ENCODE results near the gene CD300LF. TPM values are rescaled to one million over a fixed set of nuclear protein-coding genes. Genes with fewer than 3 reads are reported as not detected.

The CD300LF gene
- total and polyA plus RNA-seq, 4 donors = 0.53 to 1.5 (median 0.82) TPM

DNA sequence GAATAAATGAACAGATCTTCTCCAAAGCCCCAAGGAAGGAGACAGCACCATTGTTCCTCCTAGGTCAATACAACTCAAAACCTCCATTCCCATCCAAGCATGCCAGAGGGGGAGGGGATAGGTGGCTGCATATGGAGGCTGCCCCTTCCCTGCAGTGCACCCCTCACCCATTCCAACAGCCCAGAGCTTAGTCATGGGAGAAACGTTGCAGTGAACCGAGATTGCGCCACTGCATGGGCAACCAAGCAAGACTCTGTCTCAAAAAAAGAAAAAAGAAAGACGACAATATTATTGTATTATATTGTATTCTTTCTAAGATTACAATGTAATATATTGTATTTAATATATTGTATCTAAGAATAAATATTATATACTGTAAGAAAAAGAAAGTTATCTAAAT is 52.8 kb downstream of the CD300LF start:
- no peak for DNase-seq (ENCODE audit: low read depth in 4 of 6, low spot score in 6 of 6)
- no CpG with 5 or more reads among the region's 4 CpGs for WGBS (ENCODE audit: insufficient coverage)
- Histone ChIP-seq H3K4me3 (ENCODE audit: low read depth, low read length) (no peak overlapping the region), H3K9me3 (ENCODE audit: control insufficient read depth, insufficient read depth, low read length) (no peaks in the 10 kb centered on the region), H3K36me3 (ENCODE audit: control insufficient read depth, insufficient read depth, low read length) (no peaks in the 10 kb centered on the region), H3K4me1 (ENCODE audit: control insufficient read depth, insufficient read depth, low read length) (no peaks in the 10 kb centered on the region), H3K27ac (ENCODE audit: low read depth, low read length) (no peak overlapping the region), H3K27me3 (ENCODE audit: control insufficient read depth, insufficient read depth, low read length) (peaks cover 14% of the 10 kb centered on the region)

- WGBS (ENCODE audit: insufficient coverage) = 96% methylated on average over 5 of the region's 6 CpGs
- Histone ChIP-seq H3K27me3 (ENCODE audit: control insufficient read depth, insufficient read depth, low read length) (peaks cover 10% of the 10 kb centered on the region), H3K36me3 (ENCODE audit: control insufficient read depth, insufficient read depth, low read length) (no peaks in the 10 kb centered on the region), H3K4me1 (ENCODE audit: control insufficient read depth, insufficient read depth, low read length) (no peaks in the 10 kb centered on the region), H3K27ac (ENCODE audit: low read depth, low read length) (no peak overlapping the region), H3K9me3 (ENCODE audit: control insufficient read depth, insufficient read depth, low read length) (no peaks in the 10 kb centered on the region), H3K4me3 (ENCODE audit: low read depth, low read length) (no peak overlapping the region)
- DNase-seq (ENCODE audit: low read depth in 4 of 6, low spot score in 6 of 6) = no peak
Measured at GRCh38 chr17:74658620-74659019, 54.1 kb downstream of the CD300LF start.

DNA sequence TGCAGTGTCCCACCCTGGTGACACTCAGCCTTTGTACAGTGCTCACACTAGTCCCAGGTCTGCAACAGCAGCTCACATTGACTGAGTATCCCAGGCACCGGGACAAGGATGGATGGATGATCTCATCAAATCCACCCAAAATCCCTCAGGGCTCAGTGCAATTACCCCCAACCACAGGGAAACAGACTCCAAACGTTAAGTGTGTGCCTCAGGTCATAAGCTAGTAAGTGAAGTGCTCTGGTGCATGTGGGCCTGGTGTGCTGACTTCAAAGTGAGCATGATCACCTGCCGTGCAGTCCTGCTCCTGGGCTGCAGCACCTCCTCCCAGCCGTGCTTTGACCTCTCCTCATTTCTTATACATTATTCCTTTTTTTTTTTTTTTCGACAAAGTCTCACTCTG is 58.0 kb downstream of the CD300LF start:
- H3K4me3 ChIP-seq (ENCODE audit: low read depth, low read length) = no peak overlapping the region
- WGBS (ENCODE audit: insufficient coverage) = 47% methylated on average over 2 of the region's 5 CpGs
- no peak for DNase-seq (ENCODE audit: low read depth in 4 of 6, low spot score in 6 of 6)
- H3K9me3 ChIP-seq (ENCODE audit: control insufficient read depth, insufficient read depth, low read length) = no peaks in the 10 kb centered on the region
- no peaks in the 10 kb centered on the region for H3K4me1 ChIP-seq (ENCODE audit: control insufficient read depth, insufficient read depth, low read length)
- peaks cover 20% of the 10 kb centered on the region for H3K27me3 ChIP-seq (ENCODE audit: control insufficient read depth, insufficient read depth, low read length)
- no peak overlapping the region for H3K27ac ChIP-seq (ENCODE audit: low read depth, low read length)
- H3K36me3 ChIP-seq (ENCODE audit: control insufficient read depth, insufficient read depth, low read length) = no peaks in the 10 kb centered on the region

DNA sequence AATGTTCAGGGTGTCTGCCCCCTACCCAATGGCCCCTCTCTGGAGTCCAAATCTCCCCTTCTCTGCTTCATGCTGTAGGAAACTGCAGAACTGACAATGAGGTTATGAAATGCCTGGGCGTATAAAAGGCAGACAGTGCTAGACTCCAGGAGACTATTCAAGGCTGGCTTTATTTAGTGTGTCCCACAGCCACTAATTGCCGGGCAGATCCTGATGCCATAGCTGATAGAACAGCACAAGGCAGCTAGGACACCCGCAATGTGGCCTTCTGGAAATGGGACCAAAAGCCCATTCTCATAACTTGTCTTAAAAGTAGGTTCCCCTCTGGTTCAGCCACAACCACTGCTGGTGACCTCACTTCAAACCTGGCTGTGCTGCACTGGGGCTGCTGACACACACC is 60.7 kb downstream of the CD300LF start:
- no peak overlapping the region for H3K27ac ChIP-seq (ENCODE audit: low read depth, low read length)
- 86% methylated on average over 3 of the region's 3 CpGs for WGBS (ENCODE audit: insufficient coverage)
- no peaks in the 10 kb centered on the region for H3K4me1 ChIP-seq (ENCODE audit: control insufficient read depth, insufficient read depth, low read length)
- H3K9me3 ChIP-seq (ENCODE audit: control insufficient read depth, insufficient read depth, low read length) = no peaks in the 10 kb centered on the region
- H3K27me3 ChIP-seq (ENCODE audit: control insufficient read depth, insufficient read depth, low read length) = peaks cover 17% of the 10 kb centered on the region
- H3K4me3 ChIP-seq (ENCODE audit: low read depth, low read length) = no peak overlapping the region
- H3K36me3 ChIP-seq (ENCODE audit: control insufficient read depth, insufficient read depth, low read length) = no peaks in the 10 kb centered on the region
- DNase-seq (ENCODE audit: low read depth in 4 of 6, low spot score in 6 of 6) = no peak

DNA sequence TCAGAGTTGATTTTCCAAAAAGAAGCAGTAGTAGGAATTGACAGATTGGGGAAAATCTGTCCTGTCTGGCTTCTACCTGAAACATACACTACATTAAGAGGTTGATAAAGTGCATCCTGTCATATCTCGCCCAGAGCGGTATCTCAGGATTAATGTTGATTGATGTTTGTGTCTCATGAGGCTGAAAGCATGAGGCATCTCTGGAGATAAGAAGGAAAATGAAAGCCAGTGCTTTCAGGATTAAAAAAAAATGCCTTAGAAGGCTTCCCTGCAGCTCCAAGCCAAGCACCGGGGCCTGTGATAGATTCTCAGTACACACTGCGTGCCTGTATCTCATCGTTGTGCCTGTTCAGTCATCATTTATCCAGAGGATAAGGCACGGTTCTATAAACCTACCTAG is 62.8 kb downstream of the CD300LF start:
- no peak overlapping the region for H3K4me3 ChIP-seq (ENCODE audit: low read depth, low read length)
- 69% methylated on average over 4 of the region's 6 CpGs for WGBS (ENCODE audit: insufficient coverage)

GRCh38 chr17:74647871-74648672 is 64.7 kb downstream of the CD300LF start:
- H3K4me3 ChIP-seq (ENCODE audit: low read depth, low read length) = no peak overlapping the region
- DNase-seq (ENCODE audit: low read depth in 4 of 6, low spot score in 6 of 6) = no peak
- H3K27ac ChIP-seq (ENCODE audit: low read depth, low read length) = no peak overlapping the region
- peaks cover 16% of the 10 kb centered on the region for H3K27me3 ChIP-seq (ENCODE audit: control insufficient read depth, insufficient read depth, low read length)
- no peaks in the 10 kb centered on the region for H3K36me3 ChIP-seq (ENCODE audit: control insufficient read depth, insufficient read depth, low read length)
- H3K4me1 ChIP-seq (ENCODE audit: control insufficient read depth, insufficient read depth, low read length) = no peaks in the 10 kb centered on the region
- 76% methylated on average over 6 of the region's 9 CpGs for WGBS (ENCODE audit: insufficient coverage)
- H3K9me3 ChIP-seq (ENCODE audit: control insufficient read depth, insufficient read depth, low read length) = no peaks in the 10 kb centered on the region

More for the DNA sequence above, 62.8 kb downstream of the CD300LF start:
- no peaks in the 10 kb centered on the region for H3K36me3 ChIP-seq (ENCODE audit: control insufficient read depth, insufficient read depth, low read length)
- peak in 1 of 6 donors; percentile 64 for DNase-seq (ENCODE audit: low read depth in 4 of 6, low spot score in 6 of 6)
- H3K9me3 ChIP-seq (ENCODE audit: control insufficient read depth, insufficient read depth, low read length) = no peaks in the 10 kb centered on the region
- no peaks in the 10 kb centered on the region for H3K4me1 ChIP-seq (ENCODE audit: control insufficient read depth, insufficient read depth, low read length)
- peaks cover 17% of the 10 kb centered on the region for H3K27me3 ChIP-seq (ENCODE audit: control insufficient read depth, insufficient read depth, low read length)
- no peak overlapping the region for H3K27ac ChIP-seq (ENCODE audit: low read depth, low read length)

- no peak for DNase-seq (ENCODE audit: low read depth in 4 of 6, low spot score in 6 of 6)
- H3K4me3 ChIP-seq (ENCODE audit: low read depth, low read length) = no peak overlapping the region
- WGBS (ENCODE audit: insufficient coverage) = 88% methylated on average over 2 of the region's 3 CpGs
- no peaks in the 10 kb centered on the region for H3K9me3 ChIP-seq (ENCODE audit: control insufficient read depth, insufficient read depth, low read length)
- no peak overlapping the region for H3K27ac ChIP-seq (ENCODE audit: low read depth, low read length)
- peaks cover 8% of the 10 kb centered on the region for H3K27me3 ChIP-seq (ENCODE audit: control insufficient read depth, insufficient read depth, low read length)
- H3K4me1 ChIP-seq (ENCODE audit: control insufficient read depth, insufficient read depth, low read length) = no peaks in the 10 kb centered on the region
- H3K36me3 ChIP-seq (ENCODE audit: control insufficient read depth, insufficient read depth, low read length) = no peaks in the 10 kb centered on the region
Measured at GRCh38 chr17:74646231-74646630, 66.5 kb downstream of the CD300LF start.

DNA sequence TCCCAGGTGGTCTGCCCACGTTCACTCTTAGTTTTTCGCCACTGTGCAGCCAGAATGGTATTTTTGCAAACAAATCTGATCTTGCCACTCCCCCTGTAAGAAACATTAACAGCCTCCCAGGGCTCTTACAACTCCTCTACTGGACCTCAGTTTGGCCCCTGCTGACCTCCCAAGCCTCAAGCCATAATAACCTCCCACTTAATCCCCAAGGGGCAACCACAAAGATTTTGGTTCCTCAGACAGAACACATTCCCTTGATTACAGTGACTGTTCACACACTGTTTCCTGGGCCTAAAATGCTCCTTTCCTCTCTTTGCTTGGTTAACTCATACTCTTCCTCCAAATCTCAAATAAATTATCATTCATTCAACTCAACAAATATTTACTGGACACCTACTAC is 67.7 kb downstream of the CD300LF start:
- Histone ChIP-seq H3K27me3 (ENCODE audit: control insufficient read depth, insufficient read depth, low read length) (peaks cover 6% of the 10 kb centered on the region), H3K27ac (ENCODE audit: low read depth, low read length) (no peak overlapping the region), H3K36me3 (ENCODE audit: control insufficient read depth, insufficient read depth, low read length) (no peaks in the 10 kb centered on the region), H3K4me1 (ENCODE audit: control insufficient read depth, insufficient read depth, low read length) (no peaks in the 10 kb centered on the region), H3K9me3 (ENCODE audit: control insufficient read depth, insufficient read depth, low read length) (no peaks in the 10 kb centered on the region), H3K4me3 (ENCODE audit: low read depth, low read length) (no peak overlapping the region)
- WGBS (ENCODE audit: insufficient coverage) = 76% methylated on average over 2 of the region's 2 CpGs
- no peak for DNase-seq (ENCODE audit: low read depth in 4 of 6, low spot score in 6 of 6)

- no peak overlapping the region for H3K4me3 ChIP-seq (ENCODE audit: low read depth, low read length)
- no peaks in the 10 kb centered on the region for H3K9me3 ChIP-seq (ENCODE audit: control insufficient read depth, insufficient read depth, low read length)
- H3K4me1 ChIP-seq (ENCODE audit: control insufficient read depth, insufficient read depth, low read length) = peaks cover 3% of the 10 kb centered on the region
- no peaks in the 10 kb centered on the region for H3K36me3 ChIP-seq (ENCODE audit: control insufficient read depth, insufficient read depth, low read length)
- 88% methylated on average over 2 of the region's 2 CpGs for WGBS (ENCODE audit: insufficient coverage)
- H3K27me3 ChIP-seq (ENCODE audit: control insufficient read depth, insufficient read depth, low read length) = peaks cover 6% of the 10 kb centered on the region
- no peak for DNase-seq (ENCODE audit: low read depth in 4 of 6, low spot score in 6 of 6)
- no peak overlapping the region for H3K27ac ChIP-seq (ENCODE audit: low read depth, low read length)
Measured at GRCh38 chr17:74644419-74644818, 68.3 kb downstream of the CD300LF start.

Data from spinal cord (tissue), 10 donors.